ENCODE data around the gene INPP5D.

Gene INPP5D

GRCh38 chr2:233250568-233250967 lies 190.4 kb downstream of the INPP5D start:
- DNase-seq = no peak

- DNase-seq = no peak
Measured at GRCh38 chr2:233250985-233251305, 190.8 kb downstream of the INPP5D start.

GRCh38 chr2:233251306-233252116 lies 191.4 kb downstream of the INPP5D start, which contains the start of gene ATG16L1:
TSS of gene ATG16L1 (plus strand) at chr2:233251673. CDS start at chr2:233251828, 155 bp downstream.
- peak; percentile 84 for DNase-seq

- DNase-seq = no peak
Measured at GRCh38 chr2:233252227-233252626, 192.1 kb downstream of the INPP5D start.

- DNase-seq = no peak
Measured at GRCh38 chr2:233255151-233255550, 195.0 kb downstream of the INPP5D start.

- DNase-seq = no peak
Measured at GRCh38 chr2:233256048-233256447, 195.9 kb downstream of the INPP5D start.

All from kidney glomerular epithelial cell (primary cell).